Fibroblast of lung (primary cell): ENCODE results near the gene FKBP2.

Experiments
- EZH2 ChIP-seq: IDR thresholded peaks from 2 replicates; pipeline ENCODE4 v1.5.1; 2012; ENCODE audit warnings: low read length, control low read depth, mild to moderate bottlenecking; ENCODE audit errors: missing control alignments
- TF ChIP-seq, protein P1 (sequence below), 2 donors: IDR thresholded peaks in 1 of 2; conservative IDR thresholded peaks in 1 of 2; 1 replicate in 1 of 2; 2 replicates in 1 of 2; pipeline ENCODE4 v1.5.1; 2011 to 2012; ENCODE audit warnings: low read length in 2 of 2, control low read depth in 1 of 2, inconsistent platforms in 1 of 2, low read depth in 1 of 2, mild to moderate bottlenecking in 1 of 2

- TF ChIP-seq, protein P1, sequence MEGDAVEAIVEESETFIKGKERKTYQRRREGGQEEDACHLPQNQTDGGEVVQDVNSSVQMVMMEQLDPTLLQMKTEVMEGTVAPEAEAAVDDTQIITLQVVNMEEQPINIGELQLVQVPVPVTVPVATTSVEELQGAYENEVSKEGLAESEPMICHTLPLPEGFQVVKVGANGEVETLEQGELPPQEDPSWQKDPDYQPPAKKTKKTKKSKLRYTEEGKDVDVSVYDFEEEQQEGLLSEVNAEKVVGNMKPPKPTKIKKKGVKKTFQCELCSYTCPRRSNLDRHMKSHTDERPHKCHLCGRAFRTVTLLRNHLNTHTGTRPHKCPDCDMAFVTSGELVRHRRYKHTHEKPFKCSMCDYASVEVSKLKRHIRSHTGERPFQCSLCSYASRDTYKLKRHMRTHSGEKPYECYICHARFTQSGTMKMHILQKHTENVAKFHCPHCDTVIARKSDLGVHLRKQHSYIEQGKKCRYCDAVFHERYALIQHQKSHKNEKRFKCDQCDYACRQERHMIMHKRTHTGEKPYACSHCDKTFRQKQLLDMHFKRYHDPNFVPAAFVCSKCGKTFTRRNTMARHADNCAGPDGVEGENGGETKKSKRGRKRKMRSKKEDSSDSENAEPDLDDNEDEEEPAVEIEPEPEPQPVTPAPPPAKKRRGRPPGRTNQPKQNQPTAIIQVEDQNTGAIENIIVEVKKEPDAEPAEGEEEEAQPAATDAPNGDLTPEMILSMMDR (conservative IDR thresholded peaks at IDR 0.05 in 1 of 2, IDR thresholded peaks at IDR 0.05 in 1 of 2; ENCODE audit: low read depth in 1 of 2, low read length in 2 of 2): no peak
- no peak for TF ChIP-seq EZH2
Measured at GRCh38 chr11:64198511-64198910, 42.4 kb upstream of the FKBP2 start.
